A549 (cell line): Measurements from ENCODE around the gene TMEM218. TPM values are rescaled to one million over a fixed set of nuclear protein-coding genes. Genes with fewer than 3 reads are reported as not detected.

Experiments used
- ATAC-seq, 2 experiments: fragments of 200-7000 bp in 1 of 2; fragments of >200 bp in 1 of 2; cut with Nextera tagmentation in 1 of 2; cut with Tn5 transposase in 1 of 2; 3 replicates each; pipeline versions ENCODE4 v1.8.0 to v1.9.1; 2018 to 2020; ENCODE audit warnings: mild to moderate bottlenecking in 1 of 2, moderate library complexity in 1 of 2
- CTCF ChIA-PET: fragments of 300-600 bp; sonication (Branson Sonifier 250); formaldehyde crosslinking; extraction: SDS; loops from one replicate; lab custom pipeline; 2021; ENCODE audit warnings: antibody characterized with exemption, inconsistent platforms; lab: Yijun Ruan, JAX
- POLR2A ChIA-PET: fragments of 350-600 bp; formaldehyde crosslinking; extraction: SDS; loops from one replicate; lab custom pipeline; 2021; ENCODE audit warnings: antibody characterized with exemption, inconsistent platforms; lab: Yijun Ruan, JAX
- DNase-seq, 2 experiments: peaks; one replicate each; pipeline versions ENCODE4 v3.0.0 to v3.0.0-alpha.2; 2011 to 2016; ENCODE audit warnings: low read depth in 1 of 2, low spot score in 1 of 2
- FAIRE-seq: peaks from 2 replicates; lab custom pipeline; 2011; peaks lifted over from hg19 to GRCh38; lab: Jason Lieb, UNC
- H3K27ac ChIP-seq, 2 experiments: fragments of >200 bp; sonication (Bioruptor Twin); formaldehyde crosslinking; 3 replicates each; pipeline ENCODE4 v1.5.1; 2016 to 2017
- H3K4me1 ChIP-seq: fragments of >200 bp; sonication (Bioruptor Twin); formaldehyde crosslinking; 3 replicates; pipeline ENCODE4 v1.6.1; 2016
- H3K4me2 ChIP-seq: fragments of >200 bp; sonication (Bioruptor Twin); formaldehyde crosslinking; 3 replicates; pipeline ENCODE4 v1.6.1; 2016
- H3K4me3 ChIP-seq: fragments of >200 bp; sonication (Bioruptor Twin); formaldehyde crosslinking; 3 replicates; pipeline ENCODE4 v1.5.1; 2016
- H3K9me3 ChIP-seq: fragments of >200 bp; sonication (Bioruptor Twin); formaldehyde crosslinking; 3 replicates; pipeline ENCODE4 v1.6.1; 2016
- EHF ChIP-seq: fragments of 250-450 bp; sonication (Bioruptor Pico); IDR thresholded peaks from 2 replicates; pipeline ENCODE4 v1.5.0; 2020; ENCODE audit warnings: mild to moderate bottlenecking
- EHMT2 ChIP-seq: fragments of 200-600 bp; sonication (generic); IDR thresholded peaks from 2 replicates; pipeline ENCODE4 v1.6.1; 2016; ENCODE audit warnings: antibody characterized with exemption, low read depth, mild to moderate bottlenecking, moderate library complexity
- ELK1 ChIP-seq: fragments of 150-350 bp; IDR thresholded peaks from 2 replicates; pipeline ENCODE4 v1.6.1; 2014; ENCODE audit warnings: low read depth, mild to moderate bottlenecking, low read length
- EP300 ChIP-seq, 2 experiments: fragments of >200 bp; sonication (Bioruptor Twin); formaldehyde crosslinking; IDR thresholded peaks; 2 replicates in 1 of 2; 3 replicates in 1 of 2; pipeline ENCODE4 v1.6.1; 2016 to 2017
- FOSL2 ChIP-seq, 2 experiments: fragments of 450-650 bp in 1 of 2; fragments of >200 bp in 1 of 2; sonication (Bioruptor Twin) in 1 of 2; formaldehyde crosslinking; IDR thresholded peaks; 2 replicates each; pipeline versions ENCODE4 v1.5.0 to v1.6.1; 2016 to 2020; ENCODE audit warnings: mild to moderate bottlenecking in 1 of 2, moderate library complexity in 1 of 2
- GATA3 ChIP-seq: IDR thresholded peaks from 2 replicates; pipeline ENCODE4 v1.6.1; 2012; ENCODE audit warnings: borderline replicate concordance
- JUN ChIP-seq, 2 experiments: fragments of >200 bp; sonication (Bioruptor Twin); formaldehyde crosslinking; IDR thresholded peaks; 2 replicates in 1 of 2; 3 replicates in 1 of 2; pipeline ENCODE4 v1.6.1; 2016 to 2017
- MAFK ChIP-seq: fragments of 450-650 bp; IDR thresholded peaks from 2 replicates; pipeline ENCODE4 v1.6.1; 2014; ENCODE audit not compliant: partially characterized antibody
- MAX ChIP-seq: IDR thresholded peaks from 2 replicates; pipeline ENCODE4 v1.6.1; 2012
- MAZ ChIP-seq: fragments of 150-350 bp; IDR thresholded peaks from 2 replicates; pipeline ENCODE4 v1.6.1; 2014; ENCODE audit warnings: antibody characterized with exemption, low read depth, low read length, borderline replicate concordance
- NFE2L2 ChIP-seq: fragments of 150-350 bp; conservative IDR thresholded peaks from 2 replicates; pipeline ENCODE4 v1.6.1; 2014; ENCODE audit warnings: low read length
- PBX3 ChIP-seq: IDR thresholded peaks from 2 replicates; pipeline ENCODE4 v1.6.1; 2012
- RARB ChIP-seq: fragments of 250-450 bp; sonication (Bioruptor Pico); IDR thresholded peaks from 2 replicates; pipeline ENCODE4 v1.8.0; 2021; ENCODE audit warnings: mild to moderate bottlenecking, moderate library complexity
- SMC3 ChIP-seq: fragments of >200 bp; sonication (Bioruptor Twin); formaldehyde crosslinking; IDR thresholded peaks from 3 replicates; pipeline ENCODE4 v1.6.1; 2018; ENCODE audit warnings: inconsistent platforms
- SREBF2 ChIP-seq: fragments of 450-650 bp; IDR thresholded peaks from 2 replicates; pipeline ENCODE4 v1.6.1; 2014; ENCODE audit warnings: mild to moderate bottlenecking, moderate library complexity
- TP53 ChIP-seq: fragments of 250-450 bp; sonication (Bioruptor Pico); IDR thresholded peaks from 2 replicates; pipeline ENCODE4 v1.5.0; 2021; ENCODE audit warnings: mild to moderate bottlenecking, moderate library complexity
- USF2 ChIP-seq: fragments of 450-650 bp; IDR thresholded peaks from 2 replicates; pipeline ENCODE4 v1.6.1; 2014; ENCODE audit warnings: antibody characterized with exemption
- ZFP36 ChIP-seq: fragments of 450-650 bp; IDR thresholded peaks from 2 replicates; pipeline ENCODE4 v1.6.1; 2014; ENCODE audit warnings: borderline replicate concordance; ENCODE audit not compliant: partially characterized antibody
- WGBS: methylation state at CpG from one replicate; pipeline ENCODE4 v1.1.6; 2017; ENCODE audit errors: missing lambda C conversion rate; 5-methylcytosine and 5-hydroxymethylcytosine counted together
- polyA plus RNA-seq, 4 experiments: library from polyadenylated mRNA; depleted of rRNA in 3 of 4; stranded (reverse); fragments of >200 nt; fragmentation: RNase III in 1 of 4; extraction: RNeasy Plus Mini Kit Qiagen cat#74134 plus additional on column Dnase treatment in 1 of 4; gene quantifications; 2 replicates in 3 of 4; 3 replicates in 1 of 4; pipeline ENCODE4 v1.2.3, GENCODE V29; 2011 to 2017

The TMEM218 gene
- polyA plus RNA-seq, 2 of the 4 experiments (the other 2 are of a cell fraction) = 29.1 to 34.6 TPM

- ChIA-PET POLR2A (no interaction called here), CTCF (no interaction called here)
- H3K9me3 ChIP-seq = no peaks in the 10 kb centered on the region
- H3K4me3 ChIP-seq = no peak overlapping the region
- no peak for ATAC-seq
- no peaks in the 10 kb centered on the region for H3K4me1 ChIP-seq
- DNase-seq = no peak
- no peak overlapping the region for H3K27ac ChIP-seq
- H3K4me2 ChIP-seq = no peak overlapping the region
- WGBS = 67% methylated on average over 1 of the region's 1 CpG
- TF ChIP-seq SMC3 = no peak
- no peak for TF ChIP-seq GATA3
- no peak for TF ChIP-seq ELK1
- TF ChIP-seq TP53 (CRISPR knock-in tag) = no peak
- TF ChIP-seq MAFK = no peak
- TF ChIP-seq PBX3 = no peak
- TF ChIP-seq, all 56 proteins: peak for 0
- FAIRE-seq = no peak
Measured at GRCh38 chr11:125053167-125053566, 58.3 kb downstream of the TMEM218 start.

GRCh38 chr11:125052047-125052446 is 59.4 kb downstream of the TMEM218 start:
- Histone ChIP-seq H3K9me3 (no peaks in the 10 kb centered on the region), H3K4me3 (no peak overlapping the region), H3K4me1 (no peaks in the 10 kb centered on the region), H3K4me2 (no peak overlapping the region), H3K27ac (no peak overlapping the region)
- no peak for DNase-seq
- no peak for TF ChIP-seq RARB
- no peak for TF ChIP-seq JUN (IDR thresholded peaks at IDR 0.05)
- no peak for TF ChIP-seq FOSL2 (IDR thresholded peaks at IDR 0.05)
- no peak for TF ChIP-seq FOSL2 (CRISPR knock-in tag; IDR thresholded peaks at IDR 0.05)
- no peak for TF ChIP-seq EHF
- no peak for TF ChIP-seq USF2
- no peak for ATAC-seq
- no peak for FAIRE-seq
- CTCF ChIA-PET = no interaction called here
- POLR2A ChIA-PET = no interaction called here

GRCh38 chr11:125049164-125049792 is 62.1 kb downstream of the TMEM218 start:
- DNase-seq (no peak), FAIRE-seq (no peak), ATAC-seq (no peak)
- CTCF ChIA-PET = no interaction called here
- TF ChIP-seq GATA3 = no peak
- TF ChIP-seq SMC3 = no peak
- no peak for TF ChIP-seq EP300 (IDR thresholded peaks at IDR 0.05)
- no peak for TF ChIP-seq ZFP36
- no peak for TF ChIP-seq EHMT2
- no peak for TF ChIP-seq MAZ
- TF ChIP-seq TP53 (CRISPR knock-in tag) = no peak
- no peak for TF ChIP-seq SREBF2
- no peak for TF ChIP-seq MAFK
- TF ChIP-seq MAX = no peak
- no peak for TF ChIP-seq NFE2L2
- H3K27ac ChIP-seq = no peak overlapping the region
- 47% methylated on average over 4 of the region's 4 CpGs for WGBS
- H3K4me1 ChIP-seq = no peaks in the 10 kb centered on the region
- POLR2A ChIA-PET = interaction anchor here (0.8 kb wide), 1 partner anchor 62 kb away, joined by 3 read pairs; the partner anchor contains the start of gene TMEM218
- H3K9me3 ChIP-seq = no peaks in the 10 kb centered on the region
- H3K4me3 ChIP-seq = no peak overlapping the region
- H3K4me2 ChIP-seq = no peak overlapping the region

Other genes starting within 250 kb of the TMEM218 start
- 2.1 and 3.0 TPM in 2 replicates for gene ROBO3, start 246.2 kb downstream of the TMEM218 start, polyA plus RNA-seq (2011; rRNA removed)
- 2.6 to 2.8 TPM (median 2.8 TPM) in 3 replicates for gene ROBO3, start 246.2 kb downstream of the TMEM218 start, polyA plus RNA-seq (2017; fragmentation: RNase III; extraction: RNeasy Plus Mini Kit Qiagen cat#74134 plus additional on column Dnase treatment)
- gene ROBO4, start 213.8 kb downstream of the TMEM218 start, polyA plus RNA-seq (2011; rRNA removed) = not detected in 2 replicates
- gene ROBO4, start 213.8 kb downstream of the TMEM218 start, polyA plus RNA-seq (2017; fragmentation: RNase III; extraction: RNeasy Plus Mini Kit Qiagen cat#74134 plus additional on column Dnase treatment) = not detected in 3 replicates
- gene HEPN1, start 192.4 kb downstream of the TMEM218 start, polyA plus RNA-seq (2011; rRNA removed) = not detected in 2 replicates
- not detected in 3 replicates for gene HEPN1, start 192.4 kb downstream of the TMEM218 start, polyA plus RNA-seq (2017; fragmentation: RNase III; extraction: RNeasy Plus Mini Kit Qiagen cat#74134 plus additional on column Dnase treatment)
- not detected in 2 replicates for gene HEPACAM, start 175.6 kb downstream of the TMEM218 start, polyA plus RNA-seq (2011; rRNA removed)
- gene HEPACAM, start 175.6 kb downstream of the TMEM218 start, polyA plus RNA-seq (2017; fragmentation: RNase III; extraction: RNeasy Plus Mini Kit Qiagen cat#74134 plus additional on column Dnase treatment) = not detected in 3 replicates
- gene CCDC15, start 157.4 kb downstream of the TMEM218 start, polyA plus RNA-seq (2011; rRNA removed) = 1.1 and 1.3 TPM in 2 replicates
- 0.50 to 0.90 TPM (median 0.58 TPM) in 3 replicates for gene CCDC15, start 157.4 kb downstream of the TMEM218 start, polyA plus RNA-seq (2017; fragmentation: RNase III; extraction: RNeasy Plus Mini Kit Qiagen cat#74134 plus additional on column Dnase treatment)
- gene SLC37A2, start 48.3 kb downstream of the TMEM218 start, polyA plus RNA-seq (2011; rRNA removed) = 0.13 and 0.20 TPM in 2 replicates
- gene SLC37A2, start 48.3 kb downstream of the TMEM218 start, polyA plus RNA-seq (2017; fragmentation: RNase III; extraction: RNeasy Plus Mini Kit Qiagen cat#74134 plus additional on column Dnase treatment) = 0.07 to 0.14 TPM (median 0.08 TPM) in 3 replicates
- not detected in 2 replicates for gene PKNOX2, start 53.1 kb upstream of the TMEM218 start, polyA plus RNA-seq (2011; rRNA removed)
- not detected in 3 replicates for gene PKNOX2, start 53.1 kb upstream of the TMEM218 start, polyA plus RNA-seq (2017; fragmentation: RNase III; extraction: RNeasy Plus Mini Kit Qiagen cat#74134 plus additional on column Dnase treatment)